Thyroid gland (tissue), 4 donors: ENCODE data around the gene MIA2.

Experiments used
- POLR2A ChIP-seq, 2 donors: fragments of 450-650 bp; IDR thresholded peaks; one replicate each; pipeline ENCODE4 v1.6.1; 2017; ENCODE audit warnings: antibody characterized with exemption in 2 of 2, mild to moderate bottlenecking in 2 of 2, moderate library complexity in 1 of 2
- TF ChIP-seq, protein P1 (sequence below), 6 experiments: fragments of 200-600 bp in 3 of 6; fragments of 450-650 bp in 3 of 6; sonication (generic) in 3 of 6; IDR thresholded peaks; one replicate each; pipeline ENCODE4 v1.5.1; 2016 to 2019; ENCODE audit warnings: antibody characterized with exemption in 6 of 6, mild to moderate bottlenecking in 2 of 6, inconsistent platforms in 1 of 6, moderate library complexity in 1 of 6

DNA sequence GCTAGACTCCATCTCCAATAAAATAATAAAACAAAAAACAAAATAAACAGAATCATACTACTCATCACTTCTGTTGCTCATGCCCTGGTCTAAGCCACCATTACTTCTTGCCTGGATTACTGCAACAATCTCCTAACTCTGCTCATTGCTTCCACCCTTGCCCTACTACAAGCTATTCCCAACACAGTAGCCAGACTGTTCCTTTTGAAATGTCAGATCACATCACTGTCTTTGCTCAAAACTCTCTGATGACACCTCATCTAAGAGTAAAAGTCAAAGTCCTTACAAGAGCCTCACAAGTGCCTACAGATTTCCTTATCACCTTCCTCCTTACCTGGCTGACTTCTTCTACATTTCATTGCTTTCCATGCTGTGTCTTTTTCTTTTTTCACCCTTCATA is 188.5 kb downstream of the MIA2 start:
- TF ChIP-seq, protein P1, sequence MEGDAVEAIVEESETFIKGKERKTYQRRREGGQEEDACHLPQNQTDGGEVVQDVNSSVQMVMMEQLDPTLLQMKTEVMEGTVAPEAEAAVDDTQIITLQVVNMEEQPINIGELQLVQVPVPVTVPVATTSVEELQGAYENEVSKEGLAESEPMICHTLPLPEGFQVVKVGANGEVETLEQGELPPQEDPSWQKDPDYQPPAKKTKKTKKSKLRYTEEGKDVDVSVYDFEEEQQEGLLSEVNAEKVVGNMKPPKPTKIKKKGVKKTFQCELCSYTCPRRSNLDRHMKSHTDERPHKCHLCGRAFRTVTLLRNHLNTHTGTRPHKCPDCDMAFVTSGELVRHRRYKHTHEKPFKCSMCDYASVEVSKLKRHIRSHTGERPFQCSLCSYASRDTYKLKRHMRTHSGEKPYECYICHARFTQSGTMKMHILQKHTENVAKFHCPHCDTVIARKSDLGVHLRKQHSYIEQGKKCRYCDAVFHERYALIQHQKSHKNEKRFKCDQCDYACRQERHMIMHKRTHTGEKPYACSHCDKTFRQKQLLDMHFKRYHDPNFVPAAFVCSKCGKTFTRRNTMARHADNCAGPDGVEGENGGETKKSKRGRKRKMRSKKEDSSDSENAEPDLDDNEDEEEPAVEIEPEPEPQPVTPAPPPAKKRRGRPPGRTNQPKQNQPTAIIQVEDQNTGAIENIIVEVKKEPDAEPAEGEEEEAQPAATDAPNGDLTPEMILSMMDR (IDR thresholded peaks at IDR 0.05) = no peak
- TF ChIP-seq POLR2A (IDR thresholded peaks at IDR 0.05) = no peak
